HG03196 (cell line): ENCODE results near the gene PIGZ.
"Not testable (repeated sequence)": the region's sequence is repeated elsewhere in the genome, so short reads cannot be mapped to it uniquely, and the experiment has no call there.

ENCODE experiments used
- ATAC-seq: cut with Tn5 transposase; IDR thresholded peaks from one replicate; pipeline ENCODE4 v1.9.1; 2021; ENCODE audit not compliant: unreplicated experiment

Gene PIGZ

GRCh38 chr3:196962108-196962929, 6.3 kb downstream of the PIGZ start:
- ATAC-seq, result no peak

GRCh38 chr3:196954832-196955231, 13.8 kb downstream of the PIGZ start:
- ATAC-seq, result no peak

- no peak for ATAC-seq
Observed at GRCh38 chr3:196951371-196951770, 17.3 kb downstream of the PIGZ start.

DNA sequence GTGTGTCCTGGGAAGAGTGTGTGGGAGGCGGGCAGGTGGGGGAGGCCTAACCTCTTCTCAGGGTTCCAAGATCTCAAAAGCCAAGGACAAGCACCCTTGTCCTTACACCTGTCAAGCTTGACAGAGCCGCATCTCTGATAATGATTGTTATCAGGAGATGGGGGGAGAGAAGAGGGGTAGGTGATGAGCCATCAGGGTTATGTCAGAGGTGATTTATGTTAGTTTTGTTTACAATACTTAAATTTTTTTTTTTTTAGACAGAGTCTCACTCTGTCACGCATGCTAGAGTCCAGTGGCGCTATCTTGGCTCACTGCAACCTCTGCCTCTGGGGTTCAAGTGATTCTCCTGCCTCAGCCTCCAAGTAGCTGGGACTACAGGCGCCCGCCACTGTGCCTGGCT, 18.9 kb downstream of the PIGZ start:
- no peak for ATAC-seq

GRCh38 chr3:196949285-196949619, 19.4 kb downstream of the PIGZ start:
- ATAC-seq, result no peak

GRCh38 chr3:196948442-196949284, 20.0 kb downstream of the PIGZ start:
- no peak for ATAC-seq

GRCh38 chr3:196947860-196948441, 20.7 kb downstream of the PIGZ start:
- no peak for ATAC-seq

GRCh38 chr3:196947136-196947859, 21.3 kb downstream of the PIGZ start:
- no peak for ATAC-seq

- ATAC-seq, result not testable (repeated sequence)
Observed at GRCh38 chr3:196944037-196944790, 24.4 kb downstream of the PIGZ start.

DNA sequence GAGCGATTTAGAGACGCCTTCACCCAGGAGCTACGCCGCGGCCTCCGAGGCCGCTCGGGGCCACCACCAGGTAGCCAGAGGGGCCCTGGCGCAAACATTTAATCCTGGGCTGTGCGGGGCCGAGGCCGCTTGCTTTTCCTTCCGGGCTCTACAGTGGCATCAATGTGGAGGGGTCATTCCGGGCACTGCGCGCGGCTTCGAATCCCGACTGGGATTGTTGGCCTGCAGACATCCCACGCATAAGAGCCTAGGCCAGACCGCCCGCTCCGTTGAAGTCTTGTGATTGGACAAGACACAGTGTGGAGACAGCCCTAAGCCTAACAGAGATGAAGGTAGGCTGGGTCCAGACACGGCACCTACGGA, 25.7 kb downstream of the PIGZ start:
- ATAC-seq, result peak; percentile 6

DNA sequence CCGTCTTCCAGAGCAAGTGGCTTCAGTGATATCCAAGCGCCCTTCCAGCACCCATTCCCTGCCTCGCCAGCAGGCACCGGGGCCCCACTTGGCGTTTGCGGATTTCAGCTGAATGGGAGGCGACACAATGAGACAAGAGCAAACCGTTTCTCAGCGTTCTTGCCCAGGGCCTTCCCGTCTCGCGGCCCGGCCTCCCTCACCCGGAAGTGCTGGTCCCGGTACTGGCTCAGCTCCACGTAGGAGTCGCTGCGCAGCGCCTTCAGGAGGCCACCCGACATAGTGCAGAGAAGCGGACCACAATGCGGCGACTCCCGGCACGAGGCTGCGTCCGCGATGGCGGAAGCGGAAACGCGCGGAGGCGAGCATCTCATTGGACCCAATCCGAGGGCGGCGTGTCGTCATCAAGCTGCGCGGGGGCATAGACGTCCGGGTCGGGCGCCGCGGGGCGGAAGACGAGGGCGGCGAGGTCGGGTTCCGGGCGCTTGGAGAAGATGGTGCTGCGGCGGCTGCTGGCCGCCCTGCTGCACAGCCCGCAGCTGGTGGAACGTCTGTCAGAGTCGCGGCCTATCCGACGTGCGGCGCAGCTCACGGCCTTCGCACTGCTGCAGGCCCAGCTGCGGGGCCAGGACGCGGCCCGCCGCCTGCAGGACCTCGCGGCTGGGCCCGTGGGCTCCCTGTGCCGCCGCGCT, 26.3 kb downstream of the PIGZ start, which contains the start of gene NCBP2:
NCBP2 (minus strand) TSS at position 303 of the 689 bp plus-strand sequence; CDS start at position 278, 25 bp downstream.
- peak; percentile 87 for ATAC-seq

GRCh38 chr3:196941729-196942225, 26.9 kb downstream of the PIGZ start:
- peak; percentile 17 for ATAC-seq

- no peak for ATAC-seq
Observed at GRCh38 chr3:196938576-196938975, 30.1 kb downstream of the PIGZ start.

DNA sequence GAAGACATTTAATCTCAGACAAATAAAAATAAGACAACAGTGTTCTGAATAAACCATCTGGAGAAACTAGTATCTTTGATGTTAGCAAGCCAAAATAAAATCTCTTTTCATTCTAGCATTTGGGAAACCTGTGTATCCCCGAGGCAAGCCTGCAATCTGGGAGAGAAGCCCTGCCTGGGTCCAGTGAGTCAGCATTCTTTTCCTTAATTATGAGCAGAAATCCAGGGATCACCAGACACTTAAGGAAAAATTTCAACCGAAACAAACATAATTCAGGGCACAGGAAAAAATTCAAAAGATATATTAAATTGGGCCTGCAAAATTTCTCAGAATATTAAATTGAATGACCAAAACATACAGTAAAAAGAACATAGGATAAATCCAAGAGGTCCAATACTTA, 30.5 kb downstream of the PIGZ start:
- no peak for ATAC-seq

DNA sequence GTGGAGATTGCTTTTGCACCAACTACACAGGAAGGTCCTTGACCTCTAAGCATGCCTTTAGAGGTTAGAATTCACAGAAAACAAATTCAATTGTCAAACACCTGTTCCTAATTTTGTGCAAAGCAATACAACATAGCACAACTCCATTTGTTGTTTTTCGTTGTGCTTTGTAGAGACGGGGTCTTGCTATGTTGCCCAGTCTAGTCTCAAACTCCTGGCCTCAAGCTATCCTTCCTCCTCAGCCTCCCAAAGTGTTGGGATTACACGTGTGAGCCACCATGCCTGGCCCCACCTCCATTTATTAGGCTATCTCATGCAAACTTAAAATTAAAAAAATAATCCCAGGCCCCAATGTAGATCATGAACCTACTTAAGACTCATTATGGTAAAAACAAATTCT, 32.3 kb downstream of the PIGZ start:
- ATAC-seq, result no peak

- ATAC-seq, result no peak
Observed at GRCh38 chr3:196932600-196932999, 36.0 kb downstream of the PIGZ start.

- ATAC-seq, result no peak
Observed at GRCh38 chr3:196931828-196932587, 36.6 kb downstream of the PIGZ start.

DNA sequence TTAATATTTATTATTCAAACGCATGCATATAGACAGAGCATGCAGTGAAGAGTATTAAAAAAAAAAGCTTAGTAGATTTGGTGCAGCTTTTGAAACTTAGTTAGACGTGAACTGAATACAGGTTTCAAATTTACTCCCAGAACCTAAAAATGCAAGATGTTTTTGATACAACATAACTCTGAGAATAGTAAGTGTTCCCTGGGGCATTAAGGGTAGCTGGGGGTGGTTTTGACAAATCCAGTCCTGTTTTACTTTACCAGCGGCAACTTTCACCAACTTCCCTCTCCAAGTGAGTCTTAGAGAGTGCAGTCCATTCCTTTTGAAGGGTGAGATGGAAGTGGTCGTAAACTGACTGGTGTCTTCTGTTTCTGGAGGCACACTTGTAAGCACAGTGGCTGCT, 37.5 kb downstream of the PIGZ start:
- no peak for ATAC-seq
